HG03045 (cell line): ENCODE measurements around the gene BICDL1.

ENCODE experiments used
- ATAC-seq: cut with Tn5 transposase; IDR thresholded peaks from one replicate; pipeline ENCODE4 v1.9.1; 2021; ENCODE audit warnings: mild to moderate bottlenecking, moderate library complexity; ENCODE audit not compliant: unreplicated experiment

Gene BICDL1

GRCh38 chr12:120078868-120079267, 89.8 kb downstream of the BICDL1 start:
- no peak for ATAC-seq

GRCh38 chr12:120079411-120080400, 90.7 kb downstream of the BICDL1 start:
- ATAC-seq, result no peak

GRCh38 chr12:120081641-120082040, 92.6 kb downstream of the BICDL1 start:
- no peak for ATAC-seq

GRCh38 chr12:120085920-120086645, 97.0 kb downstream of the BICDL1 start:
- no peak for ATAC-seq

- ATAC-seq, result peak; percentile 95
Measured at GRCh38 chr12:120086801-120087621, 98.0 kb downstream of the BICDL1 start.

- no peak for ATAC-seq
Measured at GRCh38 chr12:120089105-120089504, 100.1 kb downstream of the BICDL1 start.

GRCh38 chr12:120089796-120090195, 100.8 kb downstream of the BICDL1 start:
- no peak for ATAC-seq

GRCh38 chr12:120090206-120090605, 101.2 kb downstream of the BICDL1 start:
- ATAC-seq, result no peak

- ATAC-seq, result no peak
Measured at GRCh38 chr12:120090626-120091295, 101.7 kb downstream of the BICDL1 start.

- no peak for ATAC-seq
Measured at GRCh38 chr12:120091371-120092090, 102.5 kb downstream of the BICDL1 start.

GRCh38 chr12:120092551-120093335, 103.7 kb downstream of the BICDL1 start:
- ATAC-seq, result no peak

GRCh38 chr12:120093336-120093591, 104.2 kb downstream of the BICDL1 start:
- ATAC-seq, result no peak

GRCh38 chr12:120093592-120094355, 104.7 kb downstream of the BICDL1 start:
- no peak for ATAC-seq

- no peak for ATAC-seq
Measured at GRCh38 chr12:120094485-120094884, 105.4 kb downstream of the BICDL1 start.

- no peak for ATAC-seq
Measured at GRCh38 chr12:120095331-120095730, 106.3 kb downstream of the BICDL1 start.

GRCh38 chr12:120095736-120096135, 106.7 kb downstream of the BICDL1 start:
- ATAC-seq, result no peak

GRCh38 chr12:120096671-120097202, 107.7 kb downstream of the BICDL1 start:
- no peak for ATAC-seq

- no peak for ATAC-seq
Measured at GRCh38 chr12:120098756-120099470, 109.9 kb downstream of the BICDL1 start.
